GM12878 (cell line): ENCODE data around the gene PTPN2. TPM values are rescaled to one million over a fixed set of nuclear protein-coding genes. Genes with fewer than 3 reads are reported as not detected.

Experiments used
- ATAC-seq: fragments of 200-7000 bp; cut with Tn5 transposase; 3 replicates; pipeline ENCODE4 v1.9.1; 2020; ENCODE audit warnings: mild to moderate bottlenecking, moderate library complexity
- BruUV-seq: library from RNA; stranded (reverse); fragments of 400-500 nt; replicated peaks from 2 replicates; lab custom pipeline; 2021; lab: Mats Ljungman, UMichigan
- CTCF ChIA-PET: fragments of 300-600 bp; sonication (Branson Sonifier 250); formaldehyde crosslinking; extraction: SDS; loops from one replicate; lab custom pipeline; 2021; ENCODE audit warnings: inconsistent platforms; lab: Yijun Ruan, JAX
- POLR2A ChIA-PET: fragments of 350-600 bp; formaldehyde crosslinking; extraction: SDS; loops from one replicate; lab custom pipeline; 2021; ENCODE audit warnings: inconsistent platforms; lab: Charles Lee
- RAD21 ChIA-PET: fragments of 300-600 bp; sonication (Branson Sonifier 250); formaldehyde crosslinking; loops from one replicate; lab custom pipeline; 2023; ENCODE audit warnings: antibody characterized with exemption; ENCODE audit not compliant: unreplicated experiment; lab: Charles Lee
- SMC1A ChIA-PET: fragments of 300-600 bp; sonication (Branson Sonifier 250); formaldehyde crosslinking; loops from one replicate; lab custom pipeline; 2023; ENCODE audit not compliant: unreplicated experiment, uncharacterized antibody; lab: Charles Lee
- DNase-seq: peaks from one replicate; pipeline ENCODE4 v3.0.0-alpha.2; 2011; ENCODE audit warnings: low read depth, low spot score
- FAIRE-seq: peaks from 3 replicates; lab custom pipeline; 2011; peaks lifted over from hg19 to GRCh38; lab: Jason Lieb, UNC
- H2AFZ ChIP-seq: 2 replicates; pipeline ENCODE4 v1.6.0; 2011; ENCODE audit warnings: low read depth, low read length, control low read depth; ENCODE audit not compliant: control insufficient read depth
- H3K27ac ChIP-seq: 2 replicates; pipeline ENCODE4 v1.5.1; 2011; ENCODE audit warnings: control low read depth; ENCODE audit not compliant: control insufficient read depth, insufficient read depth
- H3K27me3 ChIP-seq, 2 experiments: replicated peaks in 1 of 2; 2 replicates each; pipeline versions ENCODE4 v1.6.0 to v1.6.1; 2011; ENCODE audit warnings: low read length in 1 of 2; ENCODE audit not compliant: control insufficient read depth in 2 of 2, insufficient read depth in 2 of 2
- H3K36me3 ChIP-seq, 2 experiments: 2 replicates each; pipeline ENCODE4 v1.5.1; 2011; ENCODE audit warnings: low read length in 1 of 2; ENCODE audit not compliant: control insufficient read depth in 2 of 2, insufficient read depth in 2 of 2
- H3K4me1 ChIP-seq: 2 replicates; pipeline ENCODE4 v1.6.1; 2011; ENCODE audit warnings: mild to moderate bottlenecking, low read length, moderate library complexity, mixed read lengths; ENCODE audit not compliant: control insufficient read depth, insufficient read depth
- H3K4me2 ChIP-seq: 2 replicates; pipeline ENCODE4 v1.6.0; 2011; ENCODE audit warnings: control low read depth; ENCODE audit not compliant: control insufficient read depth, insufficient read depth
- H3K4me3 ChIP-seq: fragments of 200-600 bp; sonication (generic); 2 replicates; pipeline ENCODE4 v1.5.1; 2016
- H3K79me2 ChIP-seq: 2 replicates; pipeline ENCODE4 v1.6.0; 2011; ENCODE audit warnings: low read length; ENCODE audit not compliant: control insufficient read depth, insufficient read depth
- H3K9ac ChIP-seq: 2 replicates; pipeline ENCODE4 v1.8.0; 2011; ENCODE audit warnings: low read length, control low read depth, mixed read lengths; ENCODE audit not compliant: control insufficient read depth, insufficient read depth
- H3K9me3 ChIP-seq: replicated peaks from 3 replicates; pipeline ENCODE4 v1.5.1; 2011; ENCODE audit warnings: mild to moderate bottlenecking, low read length; ENCODE audit not compliant: control insufficient read depth, insufficient read depth
- H4K20me1 ChIP-seq: 2 replicates; pipeline ENCODE4 v1.6.0; 2011; ENCODE audit not compliant: control insufficient read depth, insufficient read depth
- BHLHE40 ChIP-seq, 2 experiments: fragments of 450-650 bp in 1 of 2; IDR thresholded peaks; 2 replicates each; pipeline ENCODE4 v1.6.1; 2011 to 2017; ENCODE audit warnings: low read depth in 2 of 2, borderline replicate concordance in 1 of 2, improper control_type of control experiment in 1 of 2, low read length in 1 of 2, mild to moderate bottlenecking in 1 of 2
- CBX3 ChIP-seq: fragments of 200-600 bp; sonication (generic); IDR thresholded peaks from 2 replicates; pipeline ENCODE4 v1.6.1; 2016; ENCODE audit warnings: low read depth, borderline replicate concordance
- CHD4 ChIP-seq: fragments of 200-600 bp; sonication (generic); IDR thresholded peaks from 2 replicates; pipeline ENCODE4 v1.6.1; 2016; ENCODE audit warnings: mild to moderate bottlenecking
- EGR1 ChIP-seq, 2 experiments: IDR thresholded peaks; 1 replicate in 1 of 2; 2 replicates in 1 of 2; pipeline ENCODE4 v1.6.1; 2011 to 2012; ENCODE audit warnings: low read depth in 2 of 2, low read length in 2 of 2, borderline replicate concordance in 1 of 2, mild to moderate bottlenecking in 1 of 2, moderate library complexity in 1 of 2
- IRF5 ChIP-seq: fragments of 450-650 bp; IDR thresholded peaks from 2 replicates; pipeline ENCODE4 v1.6.1; 2017; ENCODE audit warnings: borderline replicate concordance
- MXI1 ChIP-seq: fragments of 150-350 bp; IDR thresholded peaks from 2 replicates; pipeline ENCODE4 v1.6.1; 2011; ENCODE audit warnings: low read depth, mild to moderate bottlenecking, inconsistent platforms, low read length, improper control_type of control experiment
- NR2C1 ChIP-seq: fragments of 450-650 bp; IDR thresholded peaks from 2 replicates; pipeline ENCODE4 v1.6.1; 2017; ENCODE audit warnings: antibody characterized with exemption, mild to moderate bottlenecking, moderate library complexity
- NR2F1 ChIP-seq: fragments of 450-650 bp; conservative IDR thresholded peaks from 2 replicates; pipeline ENCODE4 v1.6.1; 2017; ENCODE audit warnings: mild to moderate bottlenecking
- PAX5 ChIP-seq: IDR thresholded peaks from 2 replicates; pipeline ENCODE4 v1.6.1; 2011; ENCODE audit warnings: low read depth, low read length, borderline replicate concordance
- SUZ12 ChIP-seq: fragments of 200-600 bp; sonication (generic); IDR thresholded peaks from one replicate; pipeline ENCODE4 v1.6.1; 2018; ENCODE audit warnings: antibody characterized with exemption, mild to moderate bottlenecking; ENCODE audit not compliant: unreplicated experiment
- ZNF687 ChIP-seq: fragments of 450-650 bp; IDR thresholded peaks from 2 replicates; pipeline ENCODE4 v1.6.1; 2017; ENCODE audit warnings: mild to moderate bottlenecking, moderate library complexity
- WGBS: methylation state at CpG from one replicate; pipeline ENCODE4 v1.1.6; 2016; ENCODE audit warnings: low lambda C conversion rate; ENCODE audit not compliant: insufficient replicate concordance, insufficient coverage; ENCODE audit errors: missing lambda C conversion rate; 5-methylcytosine and 5-hydroxymethylcytosine counted together
- in situ Hi-C: fragments of 300-500 bp; cut with MboI; formaldehyde crosslinking; loops from 9 replicates; pipeline ENCODE4 v1.14.3; 2018; ENCODE audit warnings: mixed read lengths
- intact Hi-C: fragments of 100-400 bp; cut with micrococcal nuclease; formaldehyde crosslinking; loops from one replicate; pipeline ENCODE4 v1.14.2; 2022; ENCODE audit not compliant: unreplicated experiment
- polyA plus RNA-seq, 11 experiments: library from polyadenylated mRNA; depleted of rRNA in 4 of 11; unstranded in 6 of 11; stranded (reverse) in 5 of 11; fragments of >200 nt; fragmentation: Nextera tagmentation in 4 of 11; fragmentation: Illumina TruSeq in 1 of 11; extraction: Ambion mirVana in 4 of 11; extraction: Trizol in 1 of 11; gene quantifications; 1 replicate in 1 of 11; 2 replicates in 10 of 11; pipeline versions ENCODE4 v1.2.1 to v1.2.3, GENCODE V29; 2011 to 2016; ENCODE audit warnings: inconsistent platforms in 2 of 11, missing spikeins in 2 of 11, low read depth in 1 of 11
- total RNA-seq, 4 experiments: library from RNA; depleted of rRNA in 3 of 4; stranded (reverse); fragments of >200 nt in 3 of 4; fragmentation: Illumina TruSeq in 1 of 4; extraction: Trizol in 1 of 4; gene quantifications; 2 replicates each; pipeline versions ENCODE4 v1.2.1 to v1.2.3, GENCODE V29; 2013 to 2021

PTPN2 gene
- total and polyA plus RNA-seq, 10 of the 15 experiments (the other 5 are each of a cell fraction or from before 2014, with no cell fraction given) = 46.5 to 86.7 (median 64.6) TPM

GRCh38 chr18:12911025-12911928 lies 27.2 kb upstream of the PTPN2 start:
- Histone ChIP-seq H3K27me3 (peaks cover 1 to 2% of the 10 kb centered on the region in 2 experiments; a peak in 2 of 4 replicates), H3K9me3 (no peaks in the 10 kb centered on the region; the same call in 2 of the 3 replicates), H3K4me3 (no peak overlapping the region), H3K27ac (no peak overlapping the region), H3K4me1 (no peaks in the 10 kb centered on the region; the same call in 1 of the 2 replicates), H3K79me2 (no peaks in the 10 kb centered on the region), H2AFZ (peak overlapping the region; percentile 69), H4K20me1 (no peaks in the 10 kb centered on the region; the same call in 1 of the 2 replicates), H3K36me3 (no peaks in the 10 kb centered on the region), H3K9ac (no peak overlapping the region), H3K4me2 (peak overlapping the region; percentile 77)
- TF ChIP-seq IRF5 (no peak), SUZ12 (no peak), NR2F1 (0 out of 2 replicates have a peak, but pooled peaks have one; percentile 13), EGR1 (IDR thresholded peaks at IDR 0.05; ENCODE audit: borderline replicate concordance in 1 of 2, low read depth in 2 of 2, low read length in 2 of 2) (peak in 1 of 2 experiments; percentile 62; a peak in 1 of 3 replicates), BHLHE40 (IDR thresholded peaks at IDR 0.05; ENCODE audit: borderline replicate concordance in 1 of 2, low read depth in 2 of 2, low read length in 1 of 2) (0 out of 4 replicates have a peak, but pooled peaks of 1 of the 2 experiments have one; percentile 14), NR2C1 (no peak), ZNF687 (no peak), CBX3 (no peak), MXI1 (no peak), CHD4 (no peak), PAX5 (peak; percentile 41; the same call in 1 of the 2 replicates)
- intact Hi-C loops (no loop called here), in situ Hi-C loops (no loop called here)
- ChIA-PET POLR2A (no interaction called here), CTCF (interaction anchor here (1.5 to 1.6 kb wide), 2 partner anchors 11 to 22 kb away, joined by 3 to 4 read pairs; no protein-coding TSS in a partner anchor), SMC1A (interaction anchor here (1.3 kb wide), 1 partner anchor 26 kb away, joined by 3 read pairs; no protein-coding TSS in a partner anchor), RAD21 (no interaction called here)
- DNase-seq (no peak), FAIRE-seq (no peak), ATAC-seq (peak; percentile 91)
- BruUV-seq = no TSS peak
- 20% methylated on average over 75 of the region's 75 CpGs for WGBS
